HEK293 (cell line): ENCODE results near the gene MTFR1L.

Source experiments
- CTCF ChIA-PET: fragments of 350-600 bp; formaldehyde crosslinking; extraction: SDS; loops from one replicate; lab custom pipeline; 2021; ENCODE audit warnings: antibody characterized with exemption; lab: Yijun Ruan, JAX
- POLR2A ChIA-PET: fragments of 300-600 bp; formaldehyde crosslinking; extraction: SDS; loops from one replicate; lab custom pipeline; 2020; ENCODE audit warnings: antibody characterized with exemption, inconsistent platforms; lab: Yijun Ruan, JAX
- H3K27ac ChIP-seq: fragments of 200-500 bp; sonication (Bioruptor generic); 2 replicates; pipeline ENCODE4 v1.5.1; 2014; ENCODE audit warnings: low read depth, low read length, control low read depth, inconsistent platforms; ENCODE audit errors: extremely low read depth
- H3K36me3 ChIP-seq, 2 experiments: fragments of 200-500 bp in 1 of 2; sonication (Bioruptor generic) in 1 of 2; 1 replicate in 1 of 2; 2 replicates in 1 of 2; pipeline ENCODE4 v1.5.1; 2014 to 2017; ENCODE audit warnings: inconsistent platforms in 2 of 2, low read length in 2 of 2; ENCODE audit not compliant: control insufficient read depth in 2 of 2, insufficient read depth in 1 of 2
- H3K4me1 ChIP-seq: fragments of 200-500 bp; sonication (Bioruptor generic); 2 replicates; pipeline ENCODE4 v1.5.1; 2014; ENCODE audit warnings: mild to moderate bottlenecking, low read length, inconsistent platforms; ENCODE audit not compliant: control insufficient read depth, insufficient read depth
- H3K4me3 ChIP-seq: 2 replicates; pipeline ENCODE4 v1.5.1; 2011; ENCODE audit warnings: low read depth, mild to moderate bottlenecking, control low read depth, low read length, moderate library complexity
- H3K9me3 ChIP-seq: fragments of 200-500 bp; sonication (Bioruptor generic); 2 replicates; pipeline ENCODE4 v1.5.1; 2014; ENCODE audit warnings: low read depth, low read length, inconsistent platforms; ENCODE audit not compliant: control insufficient read depth, insufficient read depth
- GLI2 ChIP-seq: fragments of 450-650 bp; formaldehyde crosslinking; IDR thresholded peaks from 2 replicates; pipeline ENCODE4; 2017; ENCODE audit warnings: missing biosample characterization, missing genetic modification characterization, low read depth, borderline replicate concordance
- KLF1 ChIP-seq: fragments of 450-650 bp; formaldehyde crosslinking; IDR thresholded peaks from 2 replicates; pipeline ENCODE4 v1.5.1; 2016; ENCODE audit warnings: missing biosample characterization, missing genetic modification characterization
- ZNF140 ChIP-seq: fragments of 450-650 bp; formaldehyde crosslinking; IDR thresholded peaks from 2 replicates; pipeline ENCODE4 v1.5.1; 2016; ENCODE audit warnings: missing biosample characterization, missing genetic modification characterization
- ZNF16 ChIP-seq: fragments of 450-650 bp; formaldehyde crosslinking; IDR thresholded peaks from 2 replicates; pipeline ENCODE4 v1.5.1; 2016; ENCODE audit warnings: low read depth, missing biosample characterization, missing genetic modification characterization
- ZNF202 ChIP-seq: fragments of 450-650 bp; formaldehyde crosslinking; IDR thresholded peaks from 2 replicates; pipeline ENCODE4 v1.5.1; 2016; ENCODE audit warnings: missing biosample characterization, missing genetic modification characterization, borderline replicate concordance
- ZNF239 ChIP-seq: fragments of 450-650 bp; formaldehyde crosslinking; IDR thresholded peaks from 2 replicates; pipeline ENCODE4 v1.5.1; 2016; ENCODE audit warnings: missing biosample characterization, missing genetic modification characterization
- ZNF292 ChIP-seq: fragments of 450-650 bp; formaldehyde crosslinking; IDR thresholded peaks from 2 replicates; pipeline ENCODE4 v1.5.1; 2016; ENCODE audit warnings: low read depth, missing biosample characterization, missing genetic modification characterization, borderline replicate concordance
- ZNF555 ChIP-seq: fragments of 450-650 bp; formaldehyde crosslinking; conservative IDR thresholded peaks from 2 replicates; pipeline ENCODE4 v1.5.1; 2017; ENCODE audit warnings: missing biosample characterization, mild to moderate bottlenecking, missing genetic modification characterization, inconsistent platforms
- ZNF560 ChIP-seq: fragments of 450-650 bp; formaldehyde crosslinking; IDR thresholded peaks from 2 replicates; pipeline ENCODE4 v1.5.1; 2017; ENCODE audit warnings: missing biosample characterization, missing genetic modification characterization, borderline replicate concordance
- ZNF658 ChIP-seq: fragments of 450-650 bp; formaldehyde crosslinking; IDR thresholded peaks from 2 replicates; pipeline ENCODE4; 2016; ENCODE audit warnings: missing biosample characterization, missing genetic modification characterization
- ZNF664 ChIP-seq: fragments of 450-650 bp; formaldehyde crosslinking; IDR thresholded peaks from 2 replicates; pipeline ENCODE4 v1.5.1; 2016; ENCODE audit warnings: missing biosample characterization, missing genetic modification characterization
- ZNF768 ChIP-seq: fragments of 450-650 bp; formaldehyde crosslinking; IDR thresholded peaks from 2 replicates; pipeline ENCODE4 v1.5.1; 2018; ENCODE audit warnings: missing biosample characterization, mild to moderate bottlenecking, missing genetic modification characterization
- ZNF791 ChIP-seq: fragments of 450-650 bp; formaldehyde crosslinking; IDR thresholded peaks from 2 replicates; pipeline ENCODE4 v1.5.1; 2016; ENCODE audit warnings: missing biosample characterization, missing genetic modification characterization
- ZNF830 ChIP-seq: fragments of 450-650 bp; IDR thresholded peaks from 2 replicates; pipeline ENCODE4 v1.5.0; 2018; ENCODE audit warnings: missing biosample characterization, missing genetic modification characterization, low read depth, mild to moderate bottlenecking, moderate library complexity
- TF ChIP-seq, protein P1 (sequence below): fragments of 450-650 bp; formaldehyde crosslinking; conservative IDR thresholded peaks from 2 replicates; pipeline ENCODE4 v1.5.1; 2016; ENCODE audit warnings: low read depth, missing biosample characterization, missing genetic modification characterization
- TF ChIP-seq, protein P2 (sequence below): fragments of 450-650 bp; formaldehyde crosslinking; IDR thresholded peaks from 2 replicates; pipeline ENCODE4 v1.5.1; 2016; ENCODE audit warnings: missing biosample characterization, missing genetic modification characterization, borderline replicate concordance
- TF ChIP-seq, protein P3 (sequence below): fragments of 450-650 bp; formaldehyde crosslinking; conservative IDR thresholded peaks from 2 replicates; pipeline ENCODE4 v1.5.1; 2016; ENCODE audit warnings: low read depth, missing biosample characterization, missing genetic modification characterization
- TF ChIP-seq, protein P4 (sequence below): fragments of 450-650 bp; formaldehyde crosslinking; IDR thresholded peaks from 2 replicates; pipeline ENCODE4 v1.5.1; 2016; ENCODE audit warnings: missing biosample characterization, missing genetic modification characterization, borderline replicate concordance
- TF ChIP-seq, protein P5 (sequence below): fragments of 450-650 bp; formaldehyde crosslinking; IDR thresholded peaks from 2 replicates; pipeline ENCODE4 v1.5.1; 2017; ENCODE audit warnings: missing biosample characterization, missing genetic modification characterization

MTFR1L gene

DNA sequence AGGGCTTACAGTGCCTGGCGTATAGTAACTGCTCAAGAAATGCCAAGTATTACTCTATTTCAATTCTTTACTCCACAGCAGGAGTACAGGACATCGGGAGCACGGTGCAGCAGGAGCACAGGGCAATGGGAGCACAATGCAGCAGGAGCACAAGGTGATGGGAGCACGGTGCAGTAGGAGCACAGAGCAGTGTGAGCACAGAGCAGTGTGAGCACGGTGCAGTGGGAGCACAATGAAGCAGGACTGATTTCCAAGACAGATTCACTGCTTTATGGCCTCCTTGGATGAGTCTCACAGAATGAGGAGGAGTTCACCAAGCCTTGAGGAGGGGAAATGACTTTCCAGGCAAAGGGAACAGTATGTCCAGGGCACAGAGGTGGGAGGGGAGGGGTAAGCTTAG lies 60.8 kb downstream of the MTFR1L start:
- H3K9me3 ChIP-seq: no peaks in the 10 kb centered on the region
- H3K27ac ChIP-seq: no peak overlapping the region
- H3K36me3 ChIP-seq: no peaks in the 10 kb centered on the region
- no peaks in the 10 kb centered on the region for H3K4me1 ChIP-seq
- ChIA-PET POLR2A (no interaction called here), CTCF (interaction anchor here (1.2 kb wide), 1 partner anchor 12 kb away, joined by 5 read pairs; no protein-coding TSS in a partner anchor)
- peak; percentile 83 for TF ChIP-seq ZNF664 (tag by site-specific recombination)
- TF ChIP-seq, protein P1, sequence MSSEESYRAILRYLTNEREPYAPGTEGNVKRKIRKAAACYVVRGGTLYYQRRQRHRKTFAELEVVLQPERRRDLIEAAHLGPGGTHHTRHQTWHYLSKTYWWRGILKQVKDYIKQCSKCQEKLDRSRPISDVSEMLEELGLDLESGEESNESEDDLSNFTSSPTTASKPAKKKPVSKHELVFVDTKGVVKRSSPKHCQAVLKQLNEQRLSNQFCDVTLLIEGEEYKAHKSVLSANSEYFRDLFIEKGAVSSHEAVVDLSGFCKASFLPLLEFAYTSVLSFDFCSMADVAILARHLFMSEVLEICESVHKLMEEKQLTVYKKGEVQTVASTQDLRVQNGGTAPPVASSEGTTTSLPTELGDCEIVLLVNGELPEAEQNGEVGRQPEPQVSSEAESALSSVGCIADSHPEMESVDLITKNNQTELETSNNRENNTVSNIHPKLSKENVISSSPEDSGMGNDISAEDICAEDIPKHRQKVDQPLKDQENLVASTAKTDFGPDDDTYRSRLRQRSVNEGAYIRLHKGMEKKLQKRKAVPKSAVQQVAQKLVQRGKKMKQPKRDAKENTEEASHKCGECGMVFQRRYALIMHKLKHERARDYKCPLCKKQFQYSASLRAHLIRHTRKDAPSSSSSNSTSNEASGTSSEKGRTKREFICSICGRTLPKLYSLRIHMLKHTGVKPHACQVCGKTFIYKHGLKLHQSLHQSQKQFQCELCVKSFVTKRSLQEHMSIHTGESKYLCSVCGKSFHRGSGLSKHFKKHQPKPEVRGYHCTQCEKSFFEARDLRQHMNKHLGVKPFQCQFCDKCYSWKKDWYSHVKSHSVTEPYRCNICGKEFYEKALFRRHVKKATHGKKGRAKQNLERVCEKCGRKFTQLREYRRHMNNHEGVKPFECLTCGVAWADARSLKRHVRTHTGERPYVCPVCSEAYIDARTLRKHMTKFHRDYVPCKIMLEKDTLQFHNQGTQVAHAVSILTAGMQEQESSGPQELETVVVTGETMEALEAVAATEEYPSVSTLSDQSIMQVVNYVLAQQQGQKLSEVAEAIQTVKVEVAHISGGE (tag by site-specific recombination): no peak
- H3K4me3 ChIP-seq: no peak overlapping the region

DNA sequence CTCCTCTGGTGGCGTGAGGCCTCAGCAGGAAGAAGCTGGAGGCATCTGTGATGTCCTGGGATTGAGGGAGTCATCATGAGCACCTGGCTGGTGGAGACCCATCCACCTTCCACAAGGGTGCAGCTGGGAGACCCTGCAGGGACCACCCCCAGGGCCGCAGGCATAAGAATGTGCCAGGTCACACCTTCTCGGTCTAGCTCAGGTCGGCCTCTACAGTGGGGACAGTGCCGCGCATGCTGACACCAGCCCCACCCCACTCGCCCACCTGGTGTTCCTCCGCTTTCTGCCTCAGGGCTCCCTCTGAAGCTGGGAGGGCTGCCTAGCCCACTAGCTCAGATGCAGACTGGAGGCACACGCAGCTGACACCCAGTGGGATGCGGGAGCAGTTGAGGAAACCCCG lies 61.5 kb downstream of the MTFR1L start:
- ChIA-PET POLR2A (no interaction called here), CTCF (interaction anchor here (0.6 kb wide), 1 partner anchor 56 kb away, joined by 3 read pairs; no protein-coding TSS in a partner anchor)
- Histone ChIP-seq H3K27ac (no peak overlapping the region), H3K4me1 (no peaks in the 10 kb centered on the region), H3K36me3 (no peaks in the 10 kb centered on the region), H3K9me3 (no peaks in the 10 kb centered on the region), H3K4me3 (no peak overlapping the region)
- TF ChIP-seq ZNF292 (tag by site-specific recombination): no peak
- no peak for TF ChIP-seq ZNF555 (tag by site-specific recombination)
- TF ChIP-seq ZNF830: no peak
- TF ChIP-seq, protein P2, sequence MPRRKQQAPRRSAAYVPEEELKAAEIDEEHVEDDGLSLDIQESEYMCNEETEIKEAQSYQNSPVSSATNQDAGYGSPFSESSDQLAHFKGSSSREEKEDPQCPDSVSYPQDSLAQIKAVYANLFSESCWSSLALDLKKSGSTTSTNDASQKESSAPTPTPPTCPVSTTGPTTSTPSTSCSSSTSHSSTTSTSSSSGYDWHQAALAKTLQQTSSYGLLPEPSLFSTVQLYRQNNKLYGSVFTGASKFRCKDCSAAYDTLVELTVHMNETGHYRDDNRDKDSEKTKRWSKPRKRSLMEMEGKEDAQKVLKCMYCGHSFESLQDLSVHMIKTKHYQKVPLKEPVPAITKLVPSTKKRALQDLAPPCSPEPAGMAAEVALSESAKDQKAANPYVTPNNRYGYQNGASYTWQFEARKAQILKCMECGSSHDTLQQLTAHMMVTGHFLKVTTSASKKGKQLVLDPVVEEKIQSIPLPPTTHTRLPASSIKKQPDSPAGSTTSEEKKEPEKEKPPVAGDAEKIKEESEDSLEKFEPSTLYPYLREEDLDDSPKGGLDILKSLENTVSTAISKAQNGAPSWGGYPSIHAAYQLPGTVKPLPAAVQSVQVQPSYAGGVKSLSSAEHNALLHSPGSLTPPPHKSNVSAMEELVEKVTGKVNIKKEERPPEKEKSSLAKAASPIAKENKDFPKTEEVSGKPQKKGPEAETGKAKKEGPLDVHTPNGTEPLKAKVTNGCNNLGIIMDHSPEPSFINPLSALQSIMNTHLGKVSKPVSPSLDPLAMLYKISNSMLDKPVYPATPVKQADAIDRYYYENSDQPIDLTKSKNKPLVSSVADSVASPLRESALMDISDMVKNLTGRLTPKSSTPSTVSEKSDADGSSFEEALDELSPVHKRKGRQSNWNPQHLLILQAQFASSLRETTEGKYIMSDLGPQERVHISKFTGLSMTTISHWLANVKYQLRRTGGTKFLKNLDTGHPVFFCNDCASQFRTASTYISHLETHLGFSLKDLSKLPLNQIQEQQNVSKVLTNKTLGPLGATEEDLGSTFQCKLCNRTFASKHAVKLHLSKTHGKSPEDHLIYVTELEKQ: no peak
- TF ChIP-seq, protein P3, sequence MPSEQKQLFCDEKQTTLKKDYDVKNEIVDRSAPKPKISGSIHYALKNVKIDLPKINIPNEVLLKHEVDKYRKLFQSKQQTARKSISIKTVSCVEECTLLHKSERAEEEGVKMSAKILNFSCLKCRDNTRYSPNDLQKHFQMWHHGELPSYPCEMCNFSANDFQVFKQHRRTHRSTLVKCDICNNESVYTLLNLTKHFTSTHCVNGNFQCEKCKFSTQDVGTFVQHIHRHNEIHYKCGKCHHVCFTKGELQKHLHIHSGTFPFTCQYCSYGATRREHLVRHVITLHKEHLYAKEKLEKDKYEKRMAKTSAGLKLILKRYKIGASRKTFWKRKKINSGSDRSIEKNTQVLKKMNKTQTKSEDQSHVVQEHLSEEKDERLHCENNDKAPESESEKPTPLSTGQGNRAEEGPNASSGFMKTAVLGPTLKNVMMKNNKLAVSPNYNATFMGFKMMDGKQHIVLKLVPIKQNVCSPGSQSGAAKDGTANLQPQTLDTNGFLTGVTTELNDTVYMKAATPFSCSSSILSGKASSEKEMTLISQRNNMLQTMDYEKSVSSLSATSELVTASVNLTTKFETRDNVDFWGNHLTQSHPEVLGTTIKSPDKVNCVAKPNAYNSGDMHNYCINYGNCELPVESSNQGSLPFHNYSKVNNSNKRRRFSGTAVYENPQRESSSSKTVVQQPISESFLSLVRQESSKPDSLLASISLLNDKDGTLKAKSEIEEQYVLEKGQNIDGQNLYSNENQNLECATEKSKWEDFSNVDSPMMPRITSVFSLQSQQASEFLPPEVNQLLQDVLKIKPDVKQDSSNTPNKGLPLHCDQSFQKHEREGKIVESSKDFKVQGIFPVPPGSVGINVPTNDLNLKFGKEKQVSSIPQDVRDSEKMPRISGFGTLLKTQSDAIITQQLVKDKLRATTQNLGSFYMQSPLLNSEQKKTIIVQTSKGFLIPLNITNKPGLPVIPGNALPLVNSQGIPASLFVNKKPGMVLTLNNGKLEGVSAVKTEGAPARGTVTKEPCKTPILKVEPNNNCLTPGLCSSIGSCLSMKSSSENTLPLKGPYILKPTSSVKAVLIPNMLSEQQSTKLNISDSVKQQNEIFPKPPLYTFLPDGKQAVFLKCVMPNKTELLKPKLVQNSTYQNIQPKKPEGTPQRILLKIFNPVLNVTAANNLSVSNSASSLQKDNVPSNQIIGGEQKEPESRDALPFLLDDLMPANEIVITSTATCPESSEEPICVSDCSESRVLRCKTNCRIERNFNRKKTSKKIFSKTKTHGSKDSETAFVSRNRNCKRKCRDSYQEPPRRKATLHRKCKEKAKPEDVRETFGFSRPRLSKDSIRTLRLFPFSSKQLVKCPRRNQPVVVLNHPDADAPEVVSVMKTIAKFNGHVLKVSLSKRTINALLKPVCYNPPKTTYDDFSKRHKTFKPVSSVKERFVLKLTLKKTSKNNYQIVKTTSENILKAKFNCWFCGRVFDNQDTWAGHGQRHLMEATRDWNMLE: no peak
- no peak for TF ChIP-seq ZNF140
- no peak for TF ChIP-seq ZNF202 (tag by site-specific recombination)
- no peak for TF ChIP-seq ZNF560 (tag by site-specific recombination)
- TF ChIP-seq, protein P4, sequence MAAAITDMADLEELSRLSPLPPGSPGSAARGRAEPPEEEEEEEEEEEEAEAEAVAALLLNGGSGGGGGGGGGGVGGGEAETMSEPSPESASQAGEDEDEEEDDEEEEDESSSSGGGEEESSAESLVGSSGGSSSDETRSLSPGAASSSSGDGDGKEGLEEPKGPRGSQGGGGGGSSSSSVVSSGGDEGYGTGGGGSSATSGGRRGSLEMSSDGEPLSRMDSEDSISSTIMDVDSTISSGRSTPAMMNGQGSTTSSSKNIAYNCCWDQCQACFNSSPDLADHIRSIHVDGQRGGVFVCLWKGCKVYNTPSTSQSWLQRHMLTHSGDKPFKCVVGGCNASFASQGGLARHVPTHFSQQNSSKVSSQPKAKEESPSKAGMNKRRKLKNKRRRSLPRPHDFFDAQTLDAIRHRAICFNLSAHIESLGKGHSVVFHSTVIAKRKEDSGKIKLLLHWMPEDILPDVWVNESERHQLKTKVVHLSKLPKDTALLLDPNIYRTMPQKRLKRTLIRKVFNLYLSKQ: no peak
- TF ChIP-seq ZNF16: no peak
- TF ChIP-seq ZNF239: no peak
- TF ChIP-seq ZNF658 (tag by site-specific recombination): no peak
- TF ChIP-seq, protein P5, sequence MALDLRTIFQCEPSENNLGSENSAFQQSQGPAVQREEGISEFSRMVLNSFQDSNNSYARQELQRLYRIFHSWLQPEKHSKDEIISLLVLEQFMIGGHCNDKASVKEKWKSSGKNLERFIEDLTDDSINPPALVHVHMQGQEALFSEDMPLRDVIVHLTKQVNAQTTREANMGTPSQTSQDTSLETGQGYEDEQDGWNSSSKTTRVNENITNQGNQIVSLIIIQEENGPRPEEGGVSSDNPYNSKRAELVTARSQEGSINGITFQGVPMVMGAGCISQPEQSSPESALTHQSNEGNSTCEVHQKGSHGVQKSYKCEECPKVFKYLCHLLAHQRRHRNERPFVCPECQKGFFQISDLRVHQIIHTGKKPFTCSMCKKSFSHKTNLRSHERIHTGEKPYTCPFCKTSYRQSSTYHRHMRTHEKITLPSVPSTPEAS (tag by site-specific recombination): no peak
- no peak for TF ChIP-seq KLF1 (tag by site-specific recombination)
- no peak for TF ChIP-seq ZNF768
- no peak for TF ChIP-seq ZNF791
- no peak for TF ChIP-seq GLI2 (tag by site-specific recombination)
